ENCODE measurements around the gene KIF26A. TPM values are rescaled to one million over a fixed set of nuclear protein-coding genes. Genes with fewer than 3 reads are reported as not detected.

Gene KIF26A
- total RNA-seq, 1 donor from 2014 or later: not detected

GRCh38 chr14:104102282-104102914, 36.0 kb upstream of the KIF26A start:
- Mint-ChIP-seq H3K27me3 (no peaks in the 10 kb centered on the region), H3K4me3 (no peak overlapping the region), H3K9me3 (no peaks in the 10 kb centered on the region), H3K36me3 (ENCODE audit: low read depth) (no peaks in the 10 kb centered on the region), H3K4me1 (no peaks in the 10 kb centered on the region), H3K27ac (no peak overlapping the region)
- CTCF ChIA-PET: no interaction called here
- ATAC-seq (ENCODE audit: low read depth) (no peak), DNase-seq (no peak)
- intact Hi-C loops (cut with micrococcal nuclease): no loop called here
- POLR2A ChIA-PET: interaction anchor here (0.6 kb wide), 1 partner anchor 9 kb away, joined by 4 read pairs; no protein-coding TSS in a partner anchor
- TF ChIP-seq CTCF (IDR thresholded peaks at IDR 0.05): no peak

- no peak for DNase-seq
- Mint-ChIP-seq H3K9me3 (no peaks in the 10 kb centered on the region), H3K27ac (no peak overlapping the region), H3K36me3 (ENCODE audit: low read depth) (no peaks in the 10 kb centered on the region), H3K4me3 (no peak overlapping the region), H3K4me1 (no peaks in the 10 kb centered on the region), H3K27me3 (no peaks in the 10 kb centered on the region)
- intact Hi-C loops (cut with micrococcal nuclease): no loop called here
- no peak for ATAC-seq (ENCODE audit: low read depth)
- no peak for TF ChIP-seq CTCF (IDR thresholded peaks at IDR 0.05)
- POLR2A ChIA-PET: no interaction called here
- CTCF ChIA-PET: no interaction called here
Measured at GRCh38 chr14:104103061-104103445, 35.3 kb upstream of the KIF26A start.

- H3K27ac Mint-ChIP-seq: no peak overlapping the region
- no peak overlapping the region for H3K4me3 Mint-ChIP-seq
- intact Hi-C loops (cut with micrococcal nuclease): no loop called here
- ChIA-PET CTCF (no interaction called here), POLR2A (no interaction called here)
- DNase-seq (no peak), ATAC-seq (ENCODE audit: low read depth) (no peak)
- TF ChIP-seq CTCF (IDR thresholded peaks at IDR 0.05): no peak
- H3K27me3 Mint-ChIP-seq: no peaks in the 10 kb centered on the region
- no peaks in the 10 kb centered on the region for H3K4me1 Mint-ChIP-seq
- no peaks in the 10 kb centered on the region for H3K36me3 Mint-ChIP-seq (ENCODE audit: low read depth)
- H3K9me3 Mint-ChIP-seq: no peaks in the 10 kb centered on the region
Measured at GRCh38 chr14:104103446-104104075, 34.8 kb upstream of the KIF26A start.

- intact Hi-C loops (cut with micrococcal nuclease): no loop called here
- POLR2A ChIA-PET: no interaction called here
- no peak for DNase-seq
- CTCF ChIA-PET: no interaction called here
- ATAC-seq (ENCODE audit: low read depth): no peak
- Mint-ChIP-seq H3K4me3 (no peak overlapping the region), H3K27me3 (peaks cover 1% of the 10 kb centered on the region), H3K27ac (no peak overlapping the region), H3K4me1 (no peaks in the 10 kb centered on the region), H3K36me3 (ENCODE audit: low read depth) (no peaks in the 10 kb centered on the region), H3K9me3 (no peaks in the 10 kb centered on the region)
- no peak for TF ChIP-seq CTCF (IDR thresholded peaks at IDR 0.05)
Measured at GRCh38 chr14:104104076-104104901, 34.1 kb upstream of the KIF26A start.

Measured in activated B cell treated with CpG ODN at 0.5 μM for 24 hours (primary cell).